ENCODE results near the gene CDX1.
A peak's percentile ranks its signal among the peaks of the same experiment; 100 is the strongest.

CDX1 gene

DNA sequence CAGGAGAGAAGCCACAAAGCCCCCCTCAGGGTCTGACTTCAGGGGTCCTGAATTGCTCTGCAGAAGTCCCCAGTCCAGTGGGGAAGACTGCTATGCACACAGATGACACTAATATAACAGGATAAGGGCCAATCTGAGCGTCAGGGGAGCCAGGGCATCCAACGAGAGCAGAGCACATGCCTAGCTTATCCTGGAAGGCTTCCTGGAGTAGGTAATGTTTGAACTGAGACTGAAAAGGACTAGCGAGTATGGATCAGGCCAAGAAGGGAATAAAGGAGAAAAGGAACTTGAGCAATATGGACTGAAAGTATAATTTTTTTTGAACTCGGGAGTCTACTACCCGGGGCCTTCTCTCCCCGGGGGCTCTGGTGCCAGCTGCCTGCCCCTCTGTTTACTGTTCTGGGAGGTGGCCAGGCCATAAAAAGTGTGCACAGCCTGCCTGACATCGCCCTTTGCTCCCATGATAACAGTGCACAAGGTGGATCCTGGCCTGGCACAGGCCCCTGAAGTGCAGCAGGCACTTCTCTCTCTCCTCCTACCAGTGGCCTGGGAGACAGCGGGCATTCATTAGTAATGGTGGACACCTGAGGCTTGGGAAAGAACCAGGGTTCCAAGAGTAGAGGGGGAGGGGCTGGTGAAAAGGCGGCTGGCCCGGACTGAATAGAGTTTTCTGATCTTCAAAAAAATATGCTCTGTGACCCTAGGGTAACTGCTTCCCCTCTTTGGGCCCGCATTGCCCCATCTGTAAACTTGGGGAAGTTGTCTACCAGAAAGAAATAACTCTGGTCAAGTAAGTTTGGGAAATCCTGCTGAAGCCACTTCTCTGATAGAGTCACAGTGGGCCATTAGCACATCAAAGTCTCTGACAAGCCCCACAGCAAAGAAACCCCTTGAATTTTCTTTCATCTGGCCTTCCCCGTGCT lies 18.7 kb downstream of the CDX1 start:
- no peak for DNase-seq

DNA sequence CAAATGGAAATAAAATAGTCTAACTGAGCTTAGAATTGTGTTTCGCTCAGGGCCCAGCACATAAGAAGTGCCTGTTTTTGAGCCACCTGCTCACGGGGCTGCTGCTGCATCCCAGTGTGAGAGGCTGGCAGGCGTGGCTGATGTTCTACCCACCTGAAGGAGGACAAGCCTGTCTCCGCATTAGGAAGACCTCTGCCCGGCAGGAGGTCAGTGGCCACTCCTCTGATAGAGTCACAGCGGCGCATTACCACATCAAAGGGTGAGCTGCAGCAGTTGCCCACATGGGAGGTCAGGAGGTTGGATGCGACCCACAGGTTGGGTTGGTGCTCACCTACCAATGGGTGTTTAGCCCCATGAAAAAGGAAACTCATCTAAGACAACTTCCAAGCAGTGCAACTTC lies 19.6 kb downstream of the CDX1 start:
- DNase-seq: no peak

- DNase-seq: no peak
Observed at GRCh38 chr5:150186897-150187296, 20.3 kb downstream of the CDX1 start.

DNA sequence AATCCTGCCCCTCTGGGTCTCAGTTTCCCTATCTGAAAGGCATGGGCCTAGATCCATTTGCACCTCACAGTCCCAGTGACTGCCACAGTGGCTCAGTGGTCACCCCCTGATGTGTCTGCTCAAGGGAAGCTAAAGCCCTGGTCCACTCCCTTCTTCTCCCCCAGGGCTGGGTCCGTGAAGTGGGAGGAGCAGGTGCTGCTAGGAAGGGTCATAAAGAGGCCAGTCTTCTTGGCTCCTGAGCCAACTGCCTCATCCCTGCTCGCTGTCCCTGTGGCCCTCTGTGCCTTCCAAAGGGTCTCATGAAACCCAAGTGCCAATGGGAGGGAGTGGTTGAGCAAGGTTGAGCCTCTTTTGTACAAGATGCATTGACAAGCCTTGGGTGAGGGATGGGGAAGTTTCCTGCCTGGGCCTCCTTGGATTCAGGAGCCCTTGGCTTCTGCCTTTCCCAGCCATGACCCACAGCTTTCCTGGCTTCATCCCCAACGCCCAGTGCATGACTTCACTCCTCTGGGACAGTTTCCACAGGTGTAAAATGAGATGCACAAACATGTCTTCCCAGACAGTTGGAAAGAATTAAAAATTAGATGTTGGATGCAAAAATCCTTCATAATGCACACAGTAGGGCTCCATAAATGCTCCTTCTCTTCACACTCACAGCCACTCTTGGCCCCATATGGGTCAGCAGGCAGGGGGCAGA lies 21.7 kb downstream of the CDX1 start:
- DNase-seq: no peak

GRCh38 chr5:150189326-150189725 lies 22.7 kb downstream of the CDX1 start:
- no peak for DNase-seq

DNA sequence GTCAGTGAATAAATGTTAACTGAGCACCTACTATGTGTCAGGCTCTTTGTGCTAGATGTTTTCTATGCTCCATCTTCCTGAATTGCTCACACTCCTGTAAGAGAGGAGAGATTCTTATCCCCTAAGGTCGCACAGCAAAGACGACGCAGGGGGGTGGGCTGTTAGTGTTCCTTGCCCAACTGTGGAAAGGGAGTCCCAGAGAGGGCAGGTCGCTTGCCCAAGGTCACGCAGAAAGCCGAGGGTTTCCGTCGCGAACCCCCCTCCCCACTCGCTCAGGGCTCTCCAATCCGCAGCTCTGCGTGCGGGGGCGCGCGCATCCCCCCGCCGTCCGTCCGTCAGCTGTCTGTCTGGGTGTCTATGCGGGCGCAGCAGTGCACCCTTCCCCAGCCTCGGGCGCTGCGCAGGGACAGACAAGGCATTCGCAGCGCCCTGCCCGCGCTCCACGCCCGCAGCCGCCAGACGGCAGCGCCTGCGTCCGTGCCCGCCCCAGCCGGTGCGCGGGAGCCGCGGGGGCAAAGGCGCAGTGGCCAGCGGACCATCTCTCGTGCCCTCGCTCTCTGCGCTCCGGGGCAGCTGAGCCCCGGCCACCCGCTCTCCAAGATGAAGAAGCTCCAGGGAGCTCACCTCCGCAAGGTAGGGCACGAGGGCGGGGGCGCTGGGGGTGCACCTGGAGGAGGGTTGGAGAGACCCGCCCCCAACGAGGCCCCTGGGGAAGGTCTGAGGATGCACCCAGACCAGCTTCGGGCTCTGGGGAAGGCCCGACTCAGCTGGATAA lies 23.3 kb downstream of the CDX1 start, which contains the start of gene SLC6A7:
SLC6A7 (plus strand) TSS at position 335 of the 775 bp plus-strand sequence; CDS start at position 601, 266 bp downstream.
- DNase-seq: no peak

DNA sequence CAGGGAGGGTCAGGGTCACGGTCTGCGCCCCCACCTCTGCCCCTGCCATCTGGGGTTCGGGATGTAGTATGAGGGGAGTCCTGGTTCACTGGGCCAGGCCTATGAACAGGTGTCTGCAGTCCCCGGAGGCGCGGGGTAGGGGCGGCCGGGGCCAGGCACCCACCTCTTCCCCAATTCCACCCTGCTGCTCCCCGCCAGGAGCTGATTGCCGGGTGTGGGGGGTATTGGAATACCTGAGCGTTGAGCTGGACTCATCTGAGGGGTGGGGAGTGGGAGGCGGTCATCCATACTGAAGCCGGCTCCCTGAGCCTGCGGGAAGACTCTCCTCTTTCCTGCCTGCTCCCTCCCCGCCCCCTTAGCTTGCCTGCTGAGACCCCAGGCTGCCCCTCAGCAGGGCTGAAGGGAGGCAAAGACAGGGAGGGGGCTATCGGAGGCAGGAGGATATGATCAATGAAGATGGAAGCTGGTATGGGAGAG lies 24.0 kb downstream of the CDX1 start:
- no peak for DNase-seq

DNA sequence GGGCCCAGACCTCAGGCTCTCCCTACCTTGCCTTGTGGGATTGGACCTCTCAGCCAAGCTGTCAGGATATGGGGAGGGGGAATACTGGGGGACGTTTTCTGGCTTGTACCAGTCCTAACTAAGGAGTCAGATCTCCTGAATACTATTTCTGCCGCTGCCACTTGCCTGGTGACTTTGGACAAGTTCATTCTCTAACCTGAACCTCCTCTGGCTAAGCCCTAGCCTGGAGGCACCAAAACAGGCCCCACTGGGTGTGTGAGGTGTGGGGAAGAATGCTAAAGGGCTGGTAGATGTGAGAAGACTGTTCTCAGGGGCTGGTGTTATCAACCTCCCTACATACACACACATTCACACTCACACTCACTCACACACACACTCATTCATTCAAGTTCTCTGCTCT lies 24.4 kb downstream of the CDX1 start:
- DNase-seq: no peak

DNA sequence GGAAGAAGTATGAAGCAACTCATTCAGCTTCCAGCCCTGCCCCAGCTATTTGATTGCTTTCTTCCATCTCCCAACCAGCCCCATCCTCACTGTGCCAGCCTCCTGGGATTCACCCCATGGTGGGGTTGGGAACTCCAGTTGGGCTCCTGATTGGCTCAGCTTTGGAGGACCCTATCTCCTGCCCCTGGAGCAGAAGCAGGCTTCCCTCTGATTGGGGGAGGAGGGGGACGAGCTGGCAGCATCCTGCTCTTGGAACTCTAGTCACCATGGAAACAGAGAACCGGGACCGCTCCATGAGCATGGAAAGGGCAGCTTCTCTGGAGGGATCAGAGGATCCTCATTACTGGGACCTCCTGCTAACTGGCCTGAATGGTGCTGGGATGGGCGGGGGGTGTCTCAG lies 25.9 kb downstream of the CDX1 start:
- DNase-seq: no peak

DNA sequence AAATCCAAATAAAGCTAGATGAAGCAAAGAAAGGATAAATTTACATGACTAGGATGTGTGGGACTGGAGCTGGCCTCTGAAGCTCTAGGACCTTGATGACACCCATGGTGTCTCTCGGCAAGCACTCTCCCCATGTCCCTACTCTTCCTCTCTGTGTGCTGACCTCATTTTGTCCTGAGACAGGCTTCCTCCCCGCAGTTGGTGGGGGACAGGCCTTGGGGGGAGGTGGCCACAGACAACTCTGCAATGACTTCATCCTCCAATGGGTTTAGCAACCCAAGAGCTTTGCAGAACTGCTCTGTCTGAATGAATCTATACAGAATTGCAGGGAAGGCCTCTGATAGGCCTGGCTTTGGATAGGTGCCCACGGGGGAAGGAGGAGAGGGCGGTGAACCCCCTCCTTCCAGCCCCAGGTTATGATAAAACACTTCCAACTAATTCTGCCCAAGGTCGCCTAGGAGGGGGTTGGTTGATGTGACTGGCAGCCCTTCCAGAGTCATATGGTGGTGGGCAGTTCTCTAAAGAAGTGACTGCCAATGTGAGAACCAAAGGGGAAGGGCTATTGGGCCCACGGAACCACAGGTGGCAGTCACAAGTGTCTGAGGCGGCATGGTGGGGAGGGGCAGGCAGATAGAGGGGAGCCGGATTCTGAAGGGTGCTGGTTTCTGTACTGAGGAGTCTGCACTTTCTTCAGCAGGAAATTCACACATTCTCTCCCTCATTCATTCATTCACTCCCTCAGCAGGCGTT lies 29.3 kb downstream of the CDX1 start:
- DNase-seq: no peak

DNA sequence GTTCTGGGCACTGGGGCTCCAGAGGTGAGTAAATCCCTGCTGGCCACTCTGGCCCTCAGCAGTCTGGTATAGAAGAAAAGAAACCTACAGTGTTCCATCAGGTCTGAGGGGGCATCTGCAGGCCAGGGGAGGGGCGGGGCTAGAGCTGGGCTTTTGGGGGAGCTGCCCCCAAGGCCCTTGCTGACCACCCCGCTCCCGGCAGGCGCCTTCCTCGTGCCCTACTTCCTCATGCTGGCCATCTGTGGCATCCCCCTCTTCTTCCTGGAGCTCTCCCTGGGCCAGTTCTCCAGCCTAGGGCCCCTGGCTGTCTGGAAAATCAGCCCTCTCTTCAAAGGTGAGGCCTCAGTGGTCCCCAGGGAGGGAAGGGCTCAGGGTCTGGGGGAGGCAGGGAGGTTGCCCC lies 29.9 kb downstream of the CDX1 start:
- no peak for DNase-seq

GRCh38 chr5:150196986-150197385 lies 30.4 kb downstream of the CDX1 start:
- DNase-seq: no peak

GRCh38 chr5:150197476-150197875 lies 30.9 kb downstream of the CDX1 start:
- no peak for DNase-seq

GRCh38 chr5:150202501-150202900 lies 35.9 kb downstream of the CDX1 start:
- no peak for DNase-seq

DNA sequence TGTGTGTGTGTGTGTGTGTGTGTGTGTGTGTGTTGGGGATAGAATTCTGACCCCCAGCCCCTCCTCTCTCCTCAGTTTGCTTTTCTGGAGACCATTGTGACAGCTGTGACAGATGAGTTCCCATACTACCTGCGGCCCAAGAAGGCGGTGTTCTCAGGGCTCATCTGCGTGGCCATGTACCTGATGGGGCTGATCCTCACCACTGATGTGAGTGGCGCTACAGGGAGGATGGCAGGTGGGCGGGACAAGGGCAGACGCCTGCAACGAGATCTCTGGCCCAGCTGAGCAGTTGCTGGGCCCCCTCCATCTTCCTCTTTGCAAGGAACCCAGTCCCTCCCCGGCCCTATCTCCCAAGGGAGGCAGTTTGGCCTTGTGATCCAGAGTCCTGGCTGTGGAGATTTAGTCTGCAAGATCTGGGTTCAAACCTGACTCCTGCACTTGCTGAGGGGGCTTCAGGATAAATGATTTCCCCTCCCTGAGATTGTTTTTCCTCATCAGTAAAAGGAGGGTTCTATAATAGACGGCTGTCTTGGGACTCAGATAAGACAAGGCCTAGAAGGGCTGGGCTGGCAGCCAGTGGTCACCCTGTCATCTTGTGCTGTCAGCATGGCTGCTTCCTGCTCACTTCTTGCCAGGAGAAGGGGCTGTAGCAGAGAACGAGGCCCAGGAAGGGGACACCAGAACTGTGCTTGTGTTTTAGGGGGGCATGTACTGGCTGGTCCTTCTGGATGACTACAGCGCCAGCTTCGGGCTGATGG lies 37.4 kb downstream of the CDX1 start:
- DNase-seq: no peak

GRCh38 chr5:150204590-150204960 lies 38.0 kb downstream of the CDX1 start:
- no peak for DNase-seq

DNA sequence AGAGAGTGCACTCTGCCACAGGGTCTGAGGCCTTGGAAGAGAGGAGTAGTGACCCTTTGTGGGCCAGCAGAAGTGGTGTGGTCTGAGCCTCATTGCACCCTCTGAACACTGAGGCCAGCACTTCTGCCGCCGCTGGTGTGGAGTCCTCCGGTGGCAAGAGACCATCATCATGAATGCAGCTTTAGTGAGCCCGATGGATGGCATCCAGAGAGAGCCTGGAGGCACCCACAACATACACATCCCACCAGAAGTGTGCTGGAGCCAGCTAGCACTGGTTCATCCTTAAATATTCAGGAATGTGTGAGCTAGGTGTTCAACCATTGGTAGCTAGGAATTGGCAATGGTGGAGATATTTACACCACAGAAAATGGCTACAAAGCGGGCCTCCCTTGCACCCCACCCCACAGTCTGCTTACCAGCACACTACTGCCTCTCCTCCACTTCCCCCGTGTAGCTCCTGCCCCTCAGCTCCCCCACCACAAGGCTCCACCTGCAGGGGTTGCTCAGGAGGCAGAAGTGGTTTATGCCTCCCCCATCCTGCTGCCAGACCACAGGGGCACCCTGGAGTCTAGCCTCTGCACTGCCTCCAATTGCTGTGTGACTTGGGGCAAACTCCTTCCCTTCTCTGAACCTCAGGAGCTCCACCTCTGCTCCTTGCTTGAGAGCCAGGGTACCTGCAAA lies 39.7 kb downstream of the CDX1 start:
- peak in 1 of 5 experiments; percentile 6 for DNase-seq

DNA sequence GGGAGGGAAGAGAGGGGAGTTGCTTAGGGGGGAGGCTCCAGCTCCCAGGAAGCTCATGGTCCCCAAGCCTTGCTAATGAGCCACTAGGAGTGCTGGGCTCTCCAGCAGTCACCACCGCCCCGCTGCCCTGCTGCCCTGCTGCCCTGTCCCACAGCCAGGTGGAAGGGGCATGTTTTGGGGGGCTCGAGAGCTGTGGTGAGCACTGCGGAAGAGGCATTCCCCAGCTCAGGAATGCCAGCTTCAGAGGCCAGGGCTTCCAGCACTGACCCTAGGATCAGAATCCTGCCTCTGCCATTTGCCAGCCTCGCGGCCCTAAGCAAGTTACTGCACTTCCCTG lies 40.2 kb downstream of the CDX1 start:
- no peak for DNase-seq

GRCh38 chr5:150208187-150209098 lies 41.9 kb downstream of the CDX1 start:
- DNase-seq: no peak

DNA sequence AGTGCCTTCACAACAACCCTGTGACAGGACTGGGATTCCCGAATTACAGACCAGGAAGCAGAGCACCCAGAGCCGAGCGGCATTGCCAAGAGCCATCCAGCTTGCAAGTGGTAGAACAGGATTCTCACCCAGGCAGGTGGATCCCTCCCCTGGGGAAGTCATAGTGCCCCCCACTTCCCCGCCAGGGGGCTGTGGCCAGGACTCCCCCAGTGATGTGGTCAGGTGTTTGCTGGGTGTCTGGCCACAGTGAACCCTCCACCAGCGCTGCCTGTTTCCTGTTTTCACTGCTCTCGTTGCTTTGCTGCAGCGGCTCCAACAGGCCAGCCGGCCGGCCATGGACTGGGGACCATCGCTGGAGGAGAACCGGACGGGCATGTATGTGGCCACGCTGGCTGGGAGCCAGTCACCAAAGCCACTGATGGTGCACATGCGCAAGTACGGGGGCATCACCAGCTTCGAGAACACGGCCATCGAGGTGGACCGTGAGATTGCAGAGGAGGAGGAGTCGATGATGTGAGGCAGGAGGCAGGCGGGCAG lies 42.6 kb downstream of the CDX1 start:
- peak in 1 of 5 experiments; percentile 48 for DNase-seq
